IPS-15b (cell line): ENCODE data around the gene PACRG.

Source experiments
- H3K27me3 ChIP-seq: one replicate; pipeline ENCODE4 v1.6.1; 2013; ENCODE audit warnings: low read length; ENCODE audit not compliant: control insufficient read depth, insufficient read depth
- H3K36me3 ChIP-seq: one replicate; pipeline ENCODE4 v1.6.1; 2013; ENCODE audit warnings: low read length; ENCODE audit not compliant: control insufficient read depth, insufficient read depth
- H3K4me1 ChIP-seq: one replicate; pipeline ENCODE4 v1.6.1; 2013; ENCODE audit warnings: mild to moderate bottlenecking, low read length; ENCODE audit not compliant: control insufficient read depth, insufficient read depth
- H3K4me3 ChIP-seq: one replicate; pipeline ENCODE4 v1.5.1; 2013; ENCODE audit warnings: low read depth, low read length
- H3K9ac ChIP-seq: one replicate; pipeline ENCODE4 v1.6.1; 2013; ENCODE audit warnings: low read depth, mild to moderate bottlenecking, low read length
- H3K9me3 ChIP-seq: one replicate; pipeline ENCODE4 v1.6.1; 2013; ENCODE audit warnings: mild to moderate bottlenecking, low read length; ENCODE audit not compliant: control insufficient read depth, insufficient read depth

The PACRG gene

GRCh38 chr6:162913206-162913605, 185.4 kb downstream of the PACRG start:
- H3K4me3 ChIP-seq: no peak overlapping the region
- no peak overlapping the region for H3K9ac ChIP-seq
- H3K36me3 ChIP-seq: no peaks in the 10 kb centered on the region
- no peaks in the 10 kb centered on the region for H3K9me3 ChIP-seq
- H3K4me1 ChIP-seq: no peaks in the 10 kb centered on the region
- no peaks in the 10 kb centered on the region for H3K27me3 ChIP-seq

GRCh38 chr6:162917506-162917905, 189.7 kb downstream of the PACRG start:
- Histone ChIP-seq H3K4me1 (no peaks in the 10 kb centered on the region), H3K27me3 (no peaks in the 10 kb centered on the region), H3K9ac (no peak overlapping the region), H3K36me3 (no peaks in the 10 kb centered on the region), H3K9me3 (no peaks in the 10 kb centered on the region), H3K4me3 (no peak overlapping the region)

- no peaks in the 10 kb centered on the region for H3K36me3 ChIP-seq
- no peak overlapping the region for H3K4me3 ChIP-seq
- H3K27me3 ChIP-seq: no peaks in the 10 kb centered on the region
- no peak overlapping the region for H3K9ac ChIP-seq
- H3K4me1 ChIP-seq: no peaks in the 10 kb centered on the region
- no peaks in the 10 kb centered on the region for H3K9me3 ChIP-seq
Measured at GRCh38 chr6:162921062-162921461, 193.3 kb downstream of the PACRG start.

- Histone ChIP-seq H3K4me3 (no peak overlapping the region), H3K9me3 (no peaks in the 10 kb centered on the region), H3K27me3 (no peaks in the 10 kb centered on the region), H3K4me1 (no peaks in the 10 kb centered on the region), H3K9ac (no peak overlapping the region), H3K36me3 (no peaks in the 10 kb centered on the region)
Measured at GRCh38 chr6:162921510-162922040, 193.8 kb downstream of the PACRG start.

- Histone ChIP-seq H3K4me3 (no peak overlapping the region), H3K36me3 (no peaks in the 10 kb centered on the region), H3K9ac (no peak overlapping the region), H3K9me3 (no peaks in the 10 kb centered on the region), H3K27me3 (no peaks in the 10 kb centered on the region), H3K4me1 (no peaks in the 10 kb centered on the region)
Measured at GRCh38 chr6:162922563-162923166, 194.9 kb downstream of the PACRG start.

GRCh38 chr6:162934844-162935243, 207.1 kb downstream of the PACRG start:
- H3K9ac ChIP-seq: no peak overlapping the region

GRCh38 chr6:162940426-162940825, 212.7 kb downstream of the PACRG start:
- Histone ChIP-seq H3K27me3 (no peaks in the 10 kb centered on the region), H3K4me3 (no peak overlapping the region), H3K36me3 (no peaks in the 10 kb centered on the region), H3K9me3 (no peaks in the 10 kb centered on the region), H3K4me1 (peaks cover 3% of the 10 kb centered on the region), H3K9ac (no peak overlapping the region)

More at GRCh38 chr6:162934844-162935243, 207.1 kb downstream of the PACRG start:
- H3K4me1 ChIP-seq: no peaks in the 10 kb centered on the region
- H3K9me3 ChIP-seq: peaks cover 3% of the 10 kb centered on the region
- H3K36me3 ChIP-seq: no peaks in the 10 kb centered on the region
- no peaks in the 10 kb centered on the region for H3K27me3 ChIP-seq
- H3K4me3 ChIP-seq: no peak overlapping the region

GRCh38 chr6:162941128-162941527, 213.4 kb downstream of the PACRG start:
- H3K9ac ChIP-seq: no peak overlapping the region
- H3K4me1 ChIP-seq: peaks cover 3% of the 10 kb centered on the region
- H3K36me3 ChIP-seq: no peaks in the 10 kb centered on the region
- H3K9me3 ChIP-seq: no peaks in the 10 kb centered on the region
- no peak overlapping the region for H3K4me3 ChIP-seq
- H3K27me3 ChIP-seq: no peaks in the 10 kb centered on the region

GRCh38 chr6:162942866-162943265, 215.1 kb downstream of the PACRG start:
- no peaks in the 10 kb centered on the region for H3K36me3 ChIP-seq
- H3K9ac ChIP-seq: no peak overlapping the region
- H3K4me3 ChIP-seq: no peak overlapping the region
- H3K4me1 ChIP-seq: peaks cover 3% of the 10 kb centered on the region
- H3K9me3 ChIP-seq: no peaks in the 10 kb centered on the region
- no peaks in the 10 kb centered on the region for H3K27me3 ChIP-seq

GRCh38 chr6:162943369-162943768, 215.6 kb downstream of the PACRG start:
- peaks cover 3% of the 10 kb centered on the region for H3K4me1 ChIP-seq
- H3K9me3 ChIP-seq: no peaks in the 10 kb centered on the region
- no peak overlapping the region for H3K4me3 ChIP-seq
- H3K27me3 ChIP-seq: no peaks in the 10 kb centered on the region
- H3K9ac ChIP-seq: no peak overlapping the region
- no peaks in the 10 kb centered on the region for H3K36me3 ChIP-seq

- Histone ChIP-seq H3K27me3 (no peaks in the 10 kb centered on the region), H3K9ac (no peak overlapping the region), H3K4me1 (no peaks in the 10 kb centered on the region), H3K9me3 (no peaks in the 10 kb centered on the region), H3K36me3 (no peaks in the 10 kb centered on the region), H3K4me3 (no peak overlapping the region)
Measured at GRCh38 chr6:162951164-162951743, 223.5 kb downstream of the PACRG start.

- Histone ChIP-seq H3K36me3 (no peaks in the 10 kb centered on the region), H3K4me1 (no peaks in the 10 kb centered on the region), H3K4me3 (no peak overlapping the region), H3K27me3 (no peaks in the 10 kb centered on the region), H3K9ac (no peak overlapping the region), H3K9me3 (no peaks in the 10 kb centered on the region)
Measured at GRCh38 chr6:162952423-162952822, 224.6 kb downstream of the PACRG start.
